Spleen (tissue), 11 donors: Measurements from ENCODE around the gene FAM131C. TPM values are rescaled to one million over a fixed set of nuclear protein-coding genes. Genes with fewer than 3 reads are reported as not detected.

Source experiments
- DNase-seq: peaks from one replicate; pipeline ENCODE4 v3.0.0-alpha.2; 2020
- H3K27ac ChIP-seq, 8 donors: fragments of 200-600 bp; sonication (generic) in 7 of 8; 1 replicate in 4 of 8; 2 replicates in 4 of 8; pipeline versions ENCODE4 v1.5.0 to v1.8.0; 2016 to 2021; ENCODE audit warnings: inconsistent platforms in 4 of 8, mild to moderate bottlenecking in 4 of 8, moderate library complexity in 1 of 8
- H3K27me3 ChIP-seq, 7 donors: fragments of 200-600 bp; sonication (generic) in 6 of 7; replicated peaks in 1 of 7; 1 replicate in 4 of 7; 2 replicates in 3 of 7; pipeline versions ENCODE4 v1.5.0 to v1.8.0; 2016 to 2021; ENCODE audit warnings: inconsistent platforms in 3 of 7, mild to moderate bottlenecking in 1 of 7
- H3K36me3 ChIP-seq, 6 donors: fragments of 200-600 bp; sonication (generic) in 5 of 6; 1 replicate in 4 of 6; 2 replicates in 2 of 6; pipeline versions ENCODE4 v1.5.0 to v1.8.0; 2016 to 2021; ENCODE audit warnings: inconsistent platforms in 2 of 6
- H3K4me1 ChIP-seq, 6 donors: fragments of 200-600 bp; sonication (generic) in 5 of 6; 1 replicate in 3 of 6; 2 replicates in 3 of 6; pipeline versions ENCODE4 v1.5.0 to v1.8.0; 2016 to 2021; ENCODE audit warnings: inconsistent platforms in 3 of 6
- H3K4me3 ChIP-seq, 8 donors: fragments of 200-600 bp; sonication (generic) in 7 of 8; 1 replicate in 4 of 8; 2 replicates in 4 of 8; pipeline versions ENCODE4 v1.5.0 to v1.8.0; 2016 to 2021; ENCODE audit warnings: inconsistent platforms in 4 of 8, mild to moderate bottlenecking in 4 of 8, moderate library complexity in 2 of 8
- H3K9me3 ChIP-seq, 8 donors: fragments of 200-600 bp; sonication (generic) in 7 of 8; 1 replicate in 4 of 8; 2 replicates in 4 of 8; pipeline versions ENCODE4 v1.5.0 to v1.8.0; 2016 to 2021; ENCODE audit warnings: inconsistent platforms in 4 of 8
- CTCF ChIP-seq, 11 experiments: fragments of 200-600 bp in 7 of 11; fragments of 450-650 bp in 4 of 11; sonication (generic) in 4 of 11; IDR thresholded peaks in 8 of 11; conservative IDR thresholded peaks in 3 of 11; 1 replicate in 7 of 11; 2 replicates in 4 of 11; pipeline versions ENCODE4 v1.4.0 to v1.8.0; 2016 to 2021; ENCODE audit warnings: antibody characterized with exemption in 11 of 11, inconsistent platforms in 4 of 11, mild to moderate bottlenecking in 1 of 11
- POLR2A ChIP-seq, 3 donors: fragments of 450-650 bp; IDR thresholded peaks; one replicate each; pipeline ENCODE4 v1.5.1; 2017; ENCODE audit warnings: antibody characterized with exemption in 3 of 3, mild to moderate bottlenecking in 1 of 3
- POLR2AphosphoS5 ChIP-seq, 3 donors: sonication (generic); formaldehyde crosslinking; IDR thresholded peaks; one replicate each; pipeline ENCODE4 v1.5.1; 2017; ENCODE audit warnings: antibody characterized with exemption in 3 of 3
- WGBS, 5 donors: extraction: QIAGEN DNeasy Blood & Tissue Kit in 3 of 5; methylation state at CpG; one replicate each; pipeline versions ENCODE4 v1.1.5 to v1.1.7; 2013 to 2018; 5-methylcytosine and 5-hydroxymethylcytosine counted together
- intact Hi-C: fragments of 100-400 bp; cut with DNase I; formaldehyde crosslinking; loops from one replicate; pipeline ENCODE4 v1.15.0; 2023; ENCODE audit warnings: low total_unique reads
- polyA plus RNA-seq, 3 donors: library from polyadenylated mRNA; stranded (reverse); fragments of 200-250 nt; gene quantifications; one replicate each; pipeline ENCODE4 v1.2.1, GENCODE V29; 2013
- total RNA-seq, 7 donors: library from RNA; depleted of rRNA in 3 of 7; stranded (reverse); fragments of >200 nt in 3 of 7; fragmentation: NEBNext Ultra II Directional in 4 of 7; extraction: Animal tissue kit (Norgen Biotek cat#: 25700) in 4 of 7; gene quantifications; one replicate each; pipeline versions ENCODE4 v1.1.0 to v1.2.1, GENCODE V29; 2016 to 2021
- donor health status: healthy with polysubstance abuse.
- donor health status: DM: no; HTN: no; CAD: no; lungs with moderate emphysema.
- donor health status: DM: no; HTN: no; CAD: no.
- donor health status: Bipolar disorder and iron deficiency.
- donor health status: healthy.
- donor health status: DM: no; HTN: no; CAD: no.
- donor health status: DM: yes; HTN: yes; CAD: no.

FAM131C gene
- total and polyA plus RNA-seq, 10 donors = 0.11 to 0.47 TPM; not detected in 8

GRCh38 chr1:16067127-16067768, 6.2 kb downstream of the FAM131C start:
- intact Hi-C loops = no loop called here

GRCh38 chr1:16066245-16066644, 7.2 kb downstream of the FAM131C start:
- Histone ChIP-seq H3K27me3 (peaks cover 0 to 3% (median 0%) of the 10 kb centered on the region in 7 donors), H3K36me3 (no peaks in the 10 kb centered on the region), H3K27ac (no peak overlapping the region), H3K4me1 (peaks cover 3 to 50% (median 19%) of the 10 kb centered on the region in 6 donors), H3K9me3 (no peaks in the 10 kb centered on the region), H3K4me3 (no peak overlapping the region)
- WGBS, 5 donors = 75 to 85% (median 79%) methylated on average over 4 of the region's 4 CpGs
- no peak for TF ChIP-seq CTCF (IDR thresholded peaks at IDR 0.05 in 8 of 11, conservative IDR thresholded peaks at IDR 0.05 in 3 of 11)
- no peak for TF ChIP-seq POLR2A (IDR thresholded peaks at IDR 0.05)
- intact Hi-C loops = no loop called here
- DNase-seq = no peak

More at GRCh38 chr1:16067127-16067768, 6.2 kb downstream of the FAM131C start:
- WGBS, 5 donors = 60 to 75% (median 69%) methylated on average over 5 to 6 of the region's 6 CpGs
- DNase-seq = no peak
- Histone ChIP-seq H3K27ac (no peak overlapping the region), H3K9me3 (no peaks in the 10 kb centered on the region), H3K36me3 (no peaks in the 10 kb centered on the region), H3K4me1 (peaks cover 3 to 50% (median 19%) of the 10 kb centered on the region in 6 donors), H3K4me3 (no peak overlapping the region), H3K27me3 (peaks cover 0 to 12% (median 0%) of the 10 kb centered on the region in 7 donors)
- TF ChIP-seq CTCF (IDR thresholded peaks at IDR 0.05 in 8 of 11, conservative IDR thresholded peaks at IDR 0.05 in 3 of 11) = no peak
- no peak for TF ChIP-seq POLR2AphosphoS5 (IDR thresholded peaks at IDR 0.05)
- no peak for TF ChIP-seq POLR2A (IDR thresholded peaks at IDR 0.05)

- TF ChIP-seq CTCF (IDR thresholded peaks at IDR 0.05 in 8 of 11, conservative IDR thresholded peaks at IDR 0.05 in 3 of 11) (no peak), POLR2A (IDR thresholded peaks at IDR 0.05) (no peak), POLR2AphosphoS5 (IDR thresholded peaks at IDR 0.05) (no peak)
- no peaks in the 10 kb centered on the region for H3K27me3 ChIP-seq
These were observed 8.2 kb downstream of the FAM131C start for GRCh38 chr1:16065269-16065576.

DNA sequence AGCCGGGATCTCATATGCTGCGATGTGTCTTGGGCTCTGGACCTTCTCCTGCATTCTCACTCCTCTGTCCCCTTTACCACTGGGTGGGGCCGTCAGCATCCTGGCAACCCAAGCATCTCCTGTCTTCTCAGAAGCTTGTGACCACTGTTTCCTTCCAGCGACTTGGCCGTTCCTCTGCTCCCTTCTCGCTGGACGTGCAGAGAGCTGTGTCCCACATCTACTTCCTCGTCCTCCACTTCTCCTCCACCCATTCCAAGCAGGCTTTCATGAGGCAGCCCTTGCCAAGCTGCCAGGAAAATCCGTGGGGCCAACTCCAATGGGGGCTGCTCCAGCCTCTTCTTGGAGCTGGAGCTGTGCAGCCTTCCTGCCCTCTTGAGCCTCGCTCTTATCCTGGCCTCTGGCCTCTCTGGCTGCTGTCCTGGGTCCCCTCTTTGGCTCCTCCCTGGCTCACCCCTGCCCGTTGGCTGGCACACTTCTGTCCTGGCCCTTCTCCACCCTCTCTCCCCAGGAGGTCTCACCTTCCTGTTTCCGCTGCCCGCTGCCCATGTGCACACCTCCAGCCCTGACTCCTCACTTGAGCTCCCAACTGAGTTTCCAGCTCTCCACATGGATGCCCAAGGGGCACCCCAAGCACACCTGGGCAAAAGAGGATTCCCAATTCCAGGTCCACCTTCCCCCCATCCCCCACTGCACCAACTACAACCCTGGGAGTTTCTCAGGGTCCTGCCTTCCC, 8.7 kb downstream of the FAM131C start:
- Histone ChIP-seq H3K36me3 (no peaks in the 10 kb centered on the region), H3K9me3 (no peaks in the 10 kb centered on the region), H3K4me1 (peaks cover 0 to 35% (median 15%) of the 10 kb centered on the region in 6 donors), H3K4me3 (no peak overlapping the region), H3K27ac (no peak overlapping the region), H3K27me3 (no peaks in the 10 kb centered on the region)
- TF ChIP-seq POLR2AphosphoS5 (IDR thresholded peaks at IDR 0.05) = no peak
- no peak for TF ChIP-seq POLR2A (IDR thresholded peaks at IDR 0.05)
- no peak for TF ChIP-seq CTCF (IDR thresholded peaks at IDR 0.05 in 8 of 11, conservative IDR thresholded peaks at IDR 0.05 in 3 of 11)
- intact Hi-C loops = no loop called here
- 32 to 38% (median 36%) methylated on average over 13 of the region's 13 CpGs for WGBS, 5 donors
- DNase-seq = no peak

More at GRCh38 chr1:16065269-16065576, 8.2 kb downstream of the FAM131C start:
- Histone ChIP-seq H3K36me3 (no peaks in the 10 kb centered on the region), H3K9me3 (no peaks in the 10 kb centered on the region), H3K4me1 (peaks cover 3 to 40% (median 18%) of the 10 kb centered on the region in 6 donors), H3K27ac (no peak overlapping the region), H3K4me3 (no peak overlapping the region)
- intact Hi-C loops = no loop called here
- no peak for DNase-seq
- 83 to 86% (median 83%) methylated on average over 8 of the region's 8 CpGs for WGBS, 5 donors
